Neutrophil (primary cell): ENCODE measurements around the gene MBIP.

Experiments
- H3K27ac ChIP-seq: fragments of 200-600 bp; sonication (generic); 2 replicates; pipeline ENCODE4 v1.5.1; 2016; ENCODE audit warnings: mild to moderate bottlenecking, moderate library complexity
- H3K27me3 ChIP-seq: fragments of 200-600 bp; sonication (generic); 2 replicates; pipeline ENCODE4 v1.6.0; 2016; ENCODE audit warnings: mild to moderate bottlenecking
- H3K36me3 ChIP-seq: fragments of 200-600 bp; sonication (generic); 2 replicates; pipeline ENCODE4 v1.5.1; 2017
- H3K4me1 ChIP-seq, 2 experiments: fragments of 200-600 bp in 1 of 2; sonication (generic) in 1 of 2; 1 replicate in 1 of 2; 2 replicates in 1 of 2; pipeline versions ENCODE4 v1.5.1 to v1.6.1; 2013 to 2016; ENCODE audit warnings: low read depth in 1 of 2, low read length in 1 of 2, mild to moderate bottlenecking in 1 of 2, moderate library complexity in 1 of 2; ENCODE audit not compliant: control insufficient read depth in 1 of 2, insufficient read depth in 1 of 2
- H3K4me3 ChIP-seq, 2 experiments: fragments of 200-600 bp in 1 of 2; sonication (generic) in 1 of 2; 1 replicate in 1 of 2; 2 replicates in 1 of 2; pipeline ENCODE4 v1.5.1; 2013 to 2016; ENCODE audit warnings: low read depth in 1 of 2, low read length in 1 of 2, mild to moderate bottlenecking in 1 of 2, moderate library complexity in 1 of 2
- H3K9me3 ChIP-seq: fragments of 200-600 bp; sonication (generic); 2 replicates; pipeline ENCODE4 v1.5.1; 2016
- CTCF ChIP-seq: fragments of 200-600 bp; sonication (generic); IDR thresholded peaks from 2 replicates; pipeline ENCODE4 v1.5.1; 2016; ENCODE audit warnings: antibody characterized with exemption

The MBIP gene

DNA sequence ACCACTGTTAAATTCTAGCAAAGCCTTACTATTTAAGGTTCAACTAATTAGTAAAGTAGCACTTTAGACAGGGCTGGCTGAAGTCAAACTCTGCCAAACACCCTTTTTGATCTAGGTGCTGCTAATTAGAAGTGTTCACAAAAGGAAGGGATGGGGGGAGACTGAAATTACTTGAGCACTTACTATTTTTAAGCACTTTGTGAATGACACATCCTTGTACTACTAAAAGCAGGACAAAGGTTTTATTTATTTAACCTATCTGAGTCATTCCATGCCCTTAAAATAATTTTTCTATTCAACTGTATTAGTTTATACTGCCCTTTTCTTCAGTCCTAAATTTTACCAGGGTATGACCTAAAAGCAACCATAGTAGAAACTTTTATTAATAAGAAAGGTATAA, 20.1 kb downstream of the MBIP start:
- peaks cover 0 to 5% of the 10 kb centered on the region in 2 experiments for H3K4me1 ChIP-seq
- no peak overlapping the region for H3K27ac ChIP-seq
- H3K27me3 ChIP-seq, result no peaks in the 10 kb centered on the region
- H3K4me3 ChIP-seq, result no peak overlapping the region
- peaks cover 33% of the 10 kb centered on the region for H3K36me3 ChIP-seq
- no peaks in the 10 kb centered on the region for H3K9me3 ChIP-seq
- no peak for TF ChIP-seq CTCF

DNA sequence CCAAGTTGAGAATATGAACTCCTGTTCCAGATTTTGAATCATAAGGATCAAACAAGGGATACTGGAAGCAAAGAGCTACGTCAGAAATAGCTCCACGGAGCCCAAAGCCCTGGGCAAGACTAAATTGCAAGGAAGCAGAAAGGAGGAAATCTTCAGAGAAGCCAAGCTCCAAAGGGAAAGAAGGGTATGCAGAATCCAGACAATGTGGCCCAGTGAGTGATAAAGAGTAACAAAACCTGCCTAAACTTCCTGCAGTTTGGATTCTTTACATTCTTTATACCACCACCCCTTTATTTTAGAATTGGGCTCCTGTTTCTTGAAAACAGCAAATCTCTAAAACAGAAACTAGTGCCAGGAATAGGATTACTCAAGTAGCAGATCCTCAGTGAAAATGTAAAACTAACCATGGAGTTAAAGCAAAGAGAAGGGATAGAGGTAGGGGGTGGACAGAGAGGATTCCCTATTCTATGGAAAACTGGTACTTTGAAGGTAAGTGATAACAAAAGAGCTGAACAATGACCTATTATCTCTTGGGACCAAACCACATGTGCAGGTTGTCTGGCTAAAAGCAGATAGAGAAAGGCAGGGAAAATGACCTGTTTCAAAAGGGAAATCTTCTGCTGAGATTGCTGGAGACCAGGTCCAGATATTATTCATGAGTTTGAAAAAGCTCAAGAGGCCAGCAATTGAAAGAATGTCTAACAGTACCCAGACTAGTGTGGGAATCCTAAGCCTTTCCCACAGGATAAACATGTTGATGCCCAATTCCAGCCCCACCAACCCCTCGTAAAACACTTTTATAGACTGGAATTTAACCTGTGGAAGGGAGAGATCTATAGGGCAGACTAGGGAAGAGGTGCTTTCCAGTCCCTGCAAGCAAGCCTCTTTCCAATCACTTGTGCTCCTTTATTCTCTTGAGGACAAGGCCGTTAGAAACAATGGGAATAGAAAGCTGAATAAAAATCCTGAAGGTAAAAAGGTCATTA, 24.5 kb downstream of the MBIP start:
- peaks cover 5 to 24% of the 10 kb centered on the region in 2 experiments for H3K4me1 ChIP-seq
- H3K4me3 ChIP-seq, result no peak overlapping the region
- TF ChIP-seq CTCF, result no peak
- no peaks in the 10 kb centered on the region for H3K9me3 ChIP-seq
- H3K27me3 ChIP-seq, result no peaks in the 10 kb centered on the region
- H3K36me3 ChIP-seq, result peaks cover 16% of the 10 kb centered on the region
- H3K27ac ChIP-seq, result no peak overlapping the region

DNA sequence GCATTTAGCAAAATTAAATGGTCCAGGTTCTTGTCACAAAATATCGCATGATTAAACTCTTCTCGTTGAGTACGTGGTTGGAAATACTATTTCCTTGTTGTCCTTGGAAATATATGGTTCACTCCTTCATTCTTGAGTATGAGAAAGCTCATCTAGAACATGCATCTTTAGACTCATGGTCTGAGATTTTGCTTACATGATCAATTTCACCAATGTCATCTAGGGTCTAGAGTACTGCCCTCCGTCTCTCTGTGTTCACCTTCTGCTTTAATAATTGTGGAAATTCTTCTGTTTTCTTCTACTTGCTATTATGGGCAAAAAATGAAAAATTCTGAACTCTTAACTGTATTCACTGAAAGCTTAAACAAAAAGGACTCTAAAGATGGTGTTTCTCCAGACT, 25.9 kb downstream of the MBIP start:
- Histone ChIP-seq H3K27me3 (no peaks in the 10 kb centered on the region), H3K36me3 (peaks cover 13% of the 10 kb centered on the region), H3K27ac (no peak overlapping the region), H3K9me3 (no peaks in the 10 kb centered on the region), H3K4me1 (peaks cover 5 to 24% of the 10 kb centered on the region in 2 experiments), H3K4me3 (no peak overlapping the region)
- TF ChIP-seq CTCF, result no peak

GRCh38 chr14:36293824-36294223, 26.6 kb downstream of the MBIP start:
- no peak for TF ChIP-seq CTCF
- no peaks in the 10 kb centered on the region for H3K9me3 ChIP-seq
- H3K4me3 ChIP-seq, result peak overlapping the region in 1 of 2 experiments; percentile 28
- H3K27me3 ChIP-seq, result no peaks in the 10 kb centered on the region
- H3K27ac ChIP-seq, result peak overlapping the region; percentile 75
- H3K36me3 ChIP-seq, result peaks cover 9% of the 10 kb centered on the region
- peaks cover 5 to 24% of the 10 kb centered on the region in 2 experiments for H3K4me1 ChIP-seq

GRCh38 chr14:36289954-36290353, 30.5 kb downstream of the MBIP start:
- no peaks in the 10 kb centered on the region for H3K36me3 ChIP-seq
- no peak for TF ChIP-seq CTCF
- no peak overlapping the region for H3K4me3 ChIP-seq
- peaks cover 5 to 18% of the 10 kb centered on the region in 2 experiments for H3K4me1 ChIP-seq
- H3K27ac ChIP-seq, result no peak overlapping the region
- H3K9me3 ChIP-seq, result no peaks in the 10 kb centered on the region
- no peaks in the 10 kb centered on the region for H3K27me3 ChIP-seq
